HG03442 (cell line): ENCODE measurements around the gene SLC25A13.

Source experiments
- ATAC-seq: cut with Tn5 transposase; IDR thresholded peaks from one replicate; pipeline ENCODE4 v1.9.1; 2021; ENCODE audit warnings: mild to moderate bottlenecking, moderate library complexity; ENCODE audit not compliant: unreplicated experiment

The SLC25A13 gene

GRCh38 chr7:96322847-96323461 is 1.1 kb upstream of the SLC25A13 start:
- ATAC-seq, result no peak

GRCh38 chr7:96322373-96322695 is 436 bp upstream of the SLC25A13 start:
- ATAC-seq, result no peak

- ATAC-seq, result peak; percentile 34
Measured at GRCh38 chr7:96321031-96321657, 754 bp downstream of the SLC25A13 start.

GRCh38 chr7:96320442-96320841 is 1.5 kb downstream of the SLC25A13 start:
- peak; percentile 40 for ATAC-seq

GRCh38 chr7:96319439-96319838 is 2.5 kb downstream of the SLC25A13 start:
- ATAC-seq, result no peak

- no peak for ATAC-seq
Measured at GRCh38 chr7:96316949-96317348, 4.9 kb downstream of the SLC25A13 start.

GRCh38 chr7:96315125-96315512 is 6.8 kb downstream of the SLC25A13 start:
- no peak for ATAC-seq

- ATAC-seq, result no peak
Measured at GRCh38 chr7:96314402-96315124, 7.3 kb downstream of the SLC25A13 start.

- no peak for ATAC-seq
Measured at GRCh38 chr7:96313940-96314339, 8.0 kb downstream of the SLC25A13 start.

GRCh38 chr7:96312502-96312901 is 9.4 kb downstream of the SLC25A13 start:
- ATAC-seq, result no peak

- no peak for ATAC-seq
Measured at GRCh38 chr7:96311967-96312366, 9.9 kb downstream of the SLC25A13 start.

GRCh38 chr7:96310110-96310509 is 11.8 kb downstream of the SLC25A13 start:
- ATAC-seq, result no peak

- ATAC-seq, result no peak
Measured at GRCh38 chr7:96308950-96309263, 13.0 kb downstream of the SLC25A13 start.

GRCh38 chr7:96308253-96308949 is 13.5 kb downstream of the SLC25A13 start:
- ATAC-seq, result no peak

GRCh38 chr7:96306385-96307125 is 15.3 kb downstream of the SLC25A13 start:
- no peak for ATAC-seq

GRCh38 chr7:96305915-96306314 is 16.0 kb downstream of the SLC25A13 start:
- ATAC-seq, result no peak

GRCh38 chr7:96304573-96304972 is 17.3 kb downstream of the SLC25A13 start:
- no peak for ATAC-seq

GRCh38 chr7:96303686-96304443 is 18.0 kb downstream of the SLC25A13 start:
- no peak for ATAC-seq

GRCh38 chr7:96303105-96303685 is 18.7 kb downstream of the SLC25A13 start:
- ATAC-seq, result no peak

- ATAC-seq, result no peak
Measured at GRCh38 chr7:96300986-96301385, 20.9 kb downstream of the SLC25A13 start.
